GM18499 (cell line): ENCODE results near the gene ADAMTS7.
"Not testable (repeated sequence)": the region's sequence is repeated elsewhere in the genome, so short reads cannot be mapped to it uniquely, and the experiment has no call there.

Experiments used
- ATAC-seq: cut with Tn5 transposase; IDR thresholded peaks from one replicate; pipeline ENCODE4 v1.9.1; 2021; ENCODE audit warnings: moderate number of reproducible peaks; ENCODE audit not compliant: insufficient read depth, unreplicated experiment

The ADAMTS7 gene

DNA sequence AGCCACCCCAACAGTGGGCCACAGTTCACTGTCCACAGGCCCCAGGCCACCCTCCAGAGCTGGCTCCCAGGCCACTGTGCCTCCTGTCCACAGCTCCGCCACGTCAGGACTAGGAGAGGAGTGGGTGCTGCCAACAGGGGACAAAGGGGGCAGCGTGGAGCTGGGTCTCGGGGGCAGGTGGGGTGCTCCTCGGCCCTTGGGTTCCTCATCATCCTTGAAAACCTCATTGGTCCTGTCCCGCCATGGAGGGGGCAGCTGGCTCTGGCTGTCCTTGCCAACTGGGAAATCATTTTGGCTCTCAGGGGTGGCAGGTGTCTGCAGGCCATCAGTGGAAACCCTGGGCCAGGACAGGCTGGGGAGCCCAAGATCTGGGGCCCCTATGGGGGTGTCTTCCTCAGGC, 45.2 kb downstream of the ADAMTS7 start:
- no peak for ATAC-seq

DNA sequence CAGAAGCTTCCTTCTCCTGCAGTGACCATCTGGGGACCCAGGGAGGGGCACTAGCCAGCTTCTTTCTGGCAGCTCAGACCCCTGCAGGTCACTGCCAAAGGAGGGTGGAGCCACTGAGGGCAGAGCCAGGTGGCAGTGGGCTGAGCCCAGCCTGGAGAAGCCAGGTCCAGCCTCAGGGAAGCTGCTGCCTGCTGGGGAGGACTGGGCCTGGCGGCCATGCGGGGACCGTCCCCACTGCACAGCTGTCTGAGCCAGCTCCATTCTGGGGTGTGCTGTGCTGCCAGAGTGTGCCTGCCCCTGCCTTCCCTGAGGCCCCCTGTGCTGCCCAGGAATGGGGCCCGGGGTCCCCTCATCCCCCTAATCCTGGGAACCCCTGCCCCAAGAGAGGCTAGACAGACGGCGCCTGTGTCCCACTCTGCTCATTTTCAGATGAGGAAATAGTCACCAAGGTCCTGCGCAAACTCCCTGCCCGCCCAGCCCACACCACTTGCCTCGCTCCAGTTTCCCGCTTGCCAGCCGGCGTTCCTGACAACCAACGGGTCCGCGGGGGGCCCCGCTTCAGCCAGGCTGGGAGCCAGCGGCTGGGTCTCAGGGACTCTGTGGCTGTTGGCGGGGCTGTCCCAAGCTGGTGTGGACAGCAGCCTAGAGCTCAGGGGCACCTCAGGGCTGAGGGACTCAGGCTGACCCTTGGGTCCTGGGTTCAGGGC, 46.0 kb downstream of the ADAMTS7 start:
- ATAC-seq = not testable (repeated sequence)

GRCh38 chr15:78764340-78765153, 46.7 kb downstream of the ADAMTS7 start:
- ATAC-seq = not testable (repeated sequence)

- no peak for ATAC-seq
Measured at GRCh38 chr15:78763796-78764241, 47.4 kb downstream of the ADAMTS7 start.

DNA sequence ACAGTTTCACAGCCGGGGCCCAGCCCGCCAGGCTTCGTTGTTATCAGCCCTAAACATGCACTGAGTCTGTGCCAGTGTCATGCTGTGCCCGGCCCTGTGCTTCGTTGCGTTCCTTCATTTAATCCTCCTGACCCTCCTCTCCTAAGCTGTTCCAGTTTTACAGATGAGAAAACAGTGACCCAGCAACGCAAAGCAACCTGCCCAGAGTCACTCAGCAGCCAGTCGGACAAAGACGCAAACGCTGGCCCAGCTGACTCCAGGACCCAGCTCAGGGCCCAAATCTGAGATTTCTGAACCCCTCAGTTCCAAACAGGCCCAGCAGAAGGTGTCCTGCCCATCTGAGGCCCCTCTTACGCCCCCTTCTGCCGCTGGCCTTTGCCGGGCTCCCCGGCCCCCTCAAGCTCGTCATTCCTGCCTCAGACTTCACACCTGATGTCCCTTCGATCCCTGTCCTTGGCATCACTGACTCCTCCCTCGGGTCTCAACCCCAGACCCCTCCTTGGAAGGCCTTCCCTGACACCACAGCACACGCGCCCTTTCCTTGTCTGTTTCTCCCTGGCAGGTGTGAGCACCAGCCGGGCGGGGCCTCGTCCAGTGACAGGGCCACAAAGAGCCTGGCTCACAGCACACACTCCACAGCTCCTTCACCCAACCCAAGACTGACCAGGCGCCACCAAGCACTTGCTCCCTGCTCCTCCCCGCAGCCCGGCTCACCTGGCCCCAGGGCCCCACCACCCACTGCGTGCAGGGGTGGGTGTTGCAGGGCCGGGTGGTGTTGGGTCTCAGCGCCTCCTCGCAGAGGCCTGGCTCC, 48.1 kb downstream of the ADAMTS7 start:
- ATAC-seq = no peak

- ATAC-seq = not testable (repeated sequence)
Measured at GRCh38 chr15:78762386-78762961, 48.8 kb downstream of the ADAMTS7 start.

DNA sequence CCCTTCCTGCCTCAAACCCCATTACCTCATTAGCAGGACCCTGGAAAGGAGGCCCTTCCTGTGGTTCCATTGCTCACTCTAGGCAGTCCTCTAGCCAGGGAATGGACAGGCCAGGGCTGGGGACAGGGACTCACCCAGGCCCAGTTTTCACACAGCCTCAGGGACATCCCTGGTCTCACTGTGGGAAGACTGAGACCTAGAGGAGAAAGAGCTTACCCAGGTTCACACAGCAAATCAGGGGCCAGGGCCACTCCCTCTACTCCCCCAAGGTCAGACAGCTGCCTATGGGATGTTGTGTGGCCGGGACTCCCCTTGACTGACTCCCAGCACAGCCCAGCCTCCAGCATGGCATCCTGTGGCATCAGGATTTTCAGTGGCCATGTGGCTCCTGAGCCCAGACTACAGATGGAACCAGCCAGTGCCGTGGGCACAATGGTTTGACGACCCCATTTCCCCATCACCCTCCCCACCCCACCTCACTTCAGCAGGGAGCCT, 49.3 kb downstream of the ADAMTS7 start:
- no peak for ATAC-seq

GRCh38 chr15:78761475-78761874, 49.8 kb downstream of the ADAMTS7 start:
- peak; percentile 30 for ATAC-seq

GRCh38 chr15:78761020-78761419, 50.2 kb downstream of the ADAMTS7 start:
- no peak for ATAC-seq

DNA sequence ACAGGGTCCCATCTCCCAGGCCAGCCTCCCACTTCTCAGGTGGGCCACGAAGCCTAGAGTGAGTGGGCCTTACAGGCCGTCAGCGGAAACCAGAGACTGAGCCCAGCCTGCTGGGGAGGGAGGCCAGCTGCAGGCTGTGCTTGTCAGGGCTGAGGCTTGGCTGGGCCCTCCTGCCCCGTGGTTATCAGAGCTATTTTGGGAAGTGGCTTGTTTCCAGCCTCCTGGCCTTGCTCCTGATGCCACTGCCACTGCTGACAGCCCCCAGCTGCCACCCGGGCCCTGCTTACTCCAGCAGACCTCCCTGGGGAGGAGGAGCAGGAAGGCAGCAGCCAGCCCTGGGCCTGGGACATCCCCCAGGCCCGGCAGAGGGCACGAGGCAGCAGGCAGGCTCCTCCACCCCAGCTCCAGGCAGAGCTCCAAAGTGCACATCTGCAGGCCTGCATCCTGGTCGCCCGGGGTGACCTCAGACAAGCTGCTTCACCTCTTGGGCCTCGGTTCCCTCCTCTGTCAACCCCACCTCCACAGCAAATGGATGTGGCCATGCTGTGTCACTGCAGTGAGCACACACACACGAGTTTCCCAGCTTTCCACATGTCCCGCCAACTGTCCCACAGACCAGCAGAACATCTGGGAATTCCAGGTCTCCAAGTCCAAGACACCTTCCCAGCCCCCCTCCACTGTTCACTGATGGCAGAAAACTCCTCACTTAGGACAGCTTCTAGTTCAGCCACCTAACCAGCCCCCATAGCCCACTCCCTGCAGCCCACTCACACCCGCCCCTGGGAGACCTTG, 51.0 kb downstream of the ADAMTS7 start:
- not testable (repeated sequence) for ATAC-seq

GRCh38 chr15:78759361-78759998, 51.8 kb downstream of the ADAMTS7 start:
- not testable (repeated sequence) for ATAC-seq

DNA sequence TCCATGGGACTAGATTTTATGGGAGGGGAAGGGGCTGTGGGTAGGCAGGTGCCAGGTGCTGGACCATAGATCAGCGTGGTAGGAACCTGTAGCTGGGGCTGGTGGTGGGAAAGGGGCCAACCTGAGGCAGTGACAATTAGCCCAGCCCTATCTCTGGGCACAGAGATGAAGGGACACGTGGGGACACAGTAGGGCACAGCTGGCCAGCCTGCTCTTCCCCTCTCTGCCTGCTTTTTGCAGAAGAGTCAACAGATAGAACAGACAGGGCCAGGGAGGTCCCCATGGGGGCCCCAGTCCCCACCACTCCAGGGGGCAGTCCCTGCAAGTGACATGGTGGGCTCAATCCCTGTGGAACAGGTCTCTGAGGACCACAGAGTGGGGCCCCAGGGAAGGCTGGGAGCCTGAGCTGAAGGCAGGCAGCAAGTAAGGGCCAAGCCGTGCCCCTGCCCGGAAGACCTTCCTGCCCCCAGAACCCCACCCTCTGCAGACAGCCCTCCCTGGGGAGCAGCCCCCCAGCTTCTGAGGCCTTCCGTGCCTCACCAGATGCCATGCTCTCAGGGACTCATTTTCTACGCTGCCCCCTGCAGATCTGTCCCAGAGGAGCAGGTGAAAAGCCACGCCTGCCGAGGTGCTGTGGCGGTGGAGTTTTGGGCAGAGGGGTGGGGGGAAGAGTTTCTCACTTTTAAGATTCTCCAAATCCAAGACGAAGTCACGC, 52.6 kb downstream of the ADAMTS7 start:
- ATAC-seq = not testable (repeated sequence)

- ATAC-seq = not testable (repeated sequence)
Measured at GRCh38 chr15:78758084-78758483, 53.2 kb downstream of the ADAMTS7 start.

GRCh38 chr15:78757636-78757905, 53.7 kb downstream of the ADAMTS7 start:
- no peak for ATAC-seq

DNA sequence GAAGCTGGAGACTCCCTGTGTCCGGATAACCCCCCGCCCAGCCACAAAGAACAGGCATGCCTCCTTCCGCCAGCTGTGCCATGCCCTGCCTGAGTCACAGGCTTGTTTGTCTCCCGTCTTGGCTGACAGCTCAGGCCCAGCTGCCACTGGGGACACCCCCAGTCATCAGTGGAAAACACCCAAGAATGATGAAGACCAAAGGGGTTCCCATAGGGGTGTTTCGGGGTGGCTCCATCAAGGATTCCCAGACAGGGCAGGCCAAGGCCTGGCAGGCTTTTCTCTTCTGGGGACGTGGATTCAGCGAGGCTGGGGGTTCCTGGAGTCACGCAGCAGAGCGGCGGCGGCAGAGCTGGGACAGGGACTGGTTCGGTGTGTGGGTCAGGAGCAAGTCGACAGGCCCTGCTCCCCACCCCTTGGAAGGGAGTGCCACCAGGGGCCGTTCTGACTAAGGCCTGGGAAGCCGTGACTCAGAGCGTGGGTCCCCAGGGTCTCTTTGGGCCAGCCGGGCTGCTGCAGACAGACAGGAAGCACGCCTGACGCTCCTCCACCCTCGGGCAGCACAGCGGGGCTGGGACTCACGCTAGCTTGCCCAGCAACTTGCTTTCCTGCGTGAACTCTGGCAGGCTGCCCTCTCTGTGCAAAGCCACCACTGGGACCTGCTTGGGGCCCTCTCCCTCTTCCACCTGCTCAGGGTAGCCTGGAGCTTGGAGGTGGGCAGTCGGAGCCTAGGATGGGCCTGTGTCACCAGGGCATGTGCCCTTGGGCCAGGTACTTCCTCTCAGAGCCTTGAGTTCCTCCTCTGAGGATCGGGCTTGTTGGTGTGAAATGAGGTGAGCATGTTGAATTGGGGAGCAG, 54.3 kb downstream of the ADAMTS7 start:
- peak; percentile 32 for ATAC-seq

GRCh38 chr15:78755900-78756591, 55.2 kb downstream of the ADAMTS7 start:
- not testable (repeated sequence) for ATAC-seq
